K562 (cell line): ENCODE data around the gene FYB1.

Experiments used
- BACH1 ChIP-seq: fragments of 200-800 bp; sonication (Bioruptor generic); IDR thresholded peaks from 2 replicates; pipeline ENCODE4 v1.6.1; 2016; ENCODE audit warnings: missing genetic modification characterization, missing compliant biosample characterization
- POLR2A ChIP-seq: fragments of 450-650 bp; conservative IDR thresholded peaks from 2 replicates; pipeline ENCODE4 v1.6.1; 2016

DNA sequence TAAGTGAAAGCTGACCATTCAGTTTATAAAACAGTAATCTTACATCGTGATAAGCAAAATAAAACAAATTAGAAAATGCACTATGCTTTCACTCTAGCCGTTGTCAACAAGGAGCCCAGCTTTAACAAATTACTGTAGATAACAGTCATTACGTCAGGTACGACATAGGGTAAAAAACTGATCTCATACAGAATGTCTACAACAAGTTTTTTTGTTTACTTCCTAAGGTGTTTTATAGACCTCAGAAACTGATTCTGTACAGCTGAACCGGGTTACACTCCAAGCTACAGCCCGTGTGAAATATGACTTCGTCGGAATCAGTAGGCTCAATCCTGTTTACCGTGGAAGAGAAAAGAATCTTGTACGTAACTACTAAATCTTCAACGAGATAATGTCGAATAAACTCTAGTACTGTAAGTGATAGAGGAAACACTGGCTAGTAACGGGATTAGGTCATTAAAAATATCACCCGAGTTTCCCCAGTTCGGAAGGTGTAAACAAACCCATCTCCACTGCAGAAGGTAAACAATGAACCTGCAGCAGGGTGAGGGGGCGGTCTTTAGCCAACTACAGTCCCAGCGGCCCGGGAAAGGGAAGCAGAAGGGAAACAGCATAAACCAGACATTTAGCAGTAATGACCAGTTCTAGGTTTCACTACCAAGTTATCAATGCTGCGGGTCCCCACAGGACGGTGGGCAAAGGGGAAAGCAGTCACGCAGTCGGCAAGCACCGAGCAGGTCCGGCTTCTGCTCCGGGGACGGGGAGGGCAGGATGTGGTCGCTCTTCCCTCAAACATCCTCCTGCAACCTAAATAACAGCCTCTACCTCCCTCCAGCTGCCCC lies 146.2 kb downstream of the FYB1 start:
- TF ChIP-seq POLR2A (no peak), BACH1 (tag) (no peak)
